HG03565 (cell line): Measurements from ENCODE around the gene PHETA1.

Source experiments
- ATAC-seq: cut with Tn5 transposase; IDR thresholded peaks from one replicate; pipeline ENCODE4 v1.9.1; 2021; ENCODE audit warnings: mild to moderate bottlenecking, moderate library complexity; ENCODE audit not compliant: unreplicated experiment

The PHETA1 gene

GRCh38 chr12:111368788-111369495 is at the start of gene PHETA1:
Gene PHETA1, minus strand, starts transcription at chr12:111369095. Its CDS starts 5,668 bp downstream, at chr12:111363427.
- ATAC-seq = peak; percentile 64

- ATAC-seq = no peak
These were observed 49.6 kb upstream of the PHETA1 start for GRCh38 chr12:111418594-111418880.

- ATAC-seq = no peak
These were observed 49.1 kb upstream of the PHETA1 start for GRCh38 chr12:111417784-111418593.

GRCh38 chr12:111417290-111417689 is 48.4 kb upstream of the PHETA1 start:
- no peak for ATAC-seq

GRCh38 chr12:111414711-111415252 is 45.9 kb upstream of the PHETA1 start:
- no peak for ATAC-seq

- no peak for ATAC-seq
These were observed 44.7 kb upstream of the PHETA1 start for GRCh38 chr12:111413442-111414086.

GRCh38 chr12:111412830-111413441 is 44.0 kb upstream of the PHETA1 start:
- ATAC-seq = no peak

- ATAC-seq = no peak
These were observed 43.3 kb upstream of the PHETA1 start for GRCh38 chr12:111412007-111412829.

GRCh38 chr12:111411185-111411764 is 42.4 kb upstream of the PHETA1 start:
- ATAC-seq = no peak

GRCh38 chr12:111410431-111411184 is 41.7 kb upstream of the PHETA1 start:
- ATAC-seq = no peak

GRCh38 chr12:111409780-111410430 is 41.0 kb upstream of the PHETA1 start:
- no peak for ATAC-seq

- no peak for ATAC-seq
These were observed 40.5 kb upstream of the PHETA1 start for GRCh38 chr12:111409403-111409779.

GRCh38 chr12:111408686-111409402 is 39.9 kb upstream of the PHETA1 start:
- ATAC-seq = no peak

GRCh38 chr12:111408116-111408440 is 39.2 kb upstream of the PHETA1 start:
- ATAC-seq = no peak

GRCh38 chr12:111407377-111408115 is 38.7 kb upstream of the PHETA1 start:
- ATAC-seq = no peak

GRCh38 chr12:111406474-111407376 is 37.8 kb upstream of the PHETA1 start:
- ATAC-seq = no peak
